CD8-positive, alpha-beta memory T cell (primary cell): ENCODE measurements around the gene PLXNB3. TPM values are rescaled to one million over a fixed set of nuclear protein-coding genes. Genes with fewer than 3 reads are reported as not detected.
"Not testable (repeated sequence)": the region's sequence is repeated elsewhere in the genome, so short reads cannot be mapped to it uniquely, and the experiment has no call there.

ENCODE experiments used
- CTCF ChIA-PET: fragments of 350-600 bp; sonication (Branson Sonifier 250); formaldehyde crosslinking; loops from one replicate; lab custom pipeline; 2021; ENCODE audit warnings: antibody characterized with exemption; lab: Charles Lee
- POLR2A ChIA-PET: fragments of 350-600 bp; sonication (Branson Sonifier 250); formaldehyde crosslinking; loops from one replicate; lab custom pipeline; 2021; ENCODE audit warnings: antibody characterized with exemption; lab: Charles Lee
- DNase-seq, 5 donors: peaks; one replicate each; pipeline versions ENCODE4 v3.0.0 to v3.0.0-alpha.2; 2020 to 2022; ENCODE audit warnings: mixed read lengths in 1 of 5
- H3K27ac ChIP-seq: one replicate; pipeline ENCODE4 v1.7.0; 2013; ENCODE audit warnings: low read depth, mild to moderate bottlenecking, low read length, moderate library complexity
- H3K27me3 ChIP-seq: 2 replicates; pipeline ENCODE4 v1.7.0; 2013; ENCODE audit warnings: low read length, mild to moderate bottlenecking; ENCODE audit not compliant: insufficient read depth, poor library complexity, severe bottlenecking
- H3K36me3 ChIP-seq: 2 replicates; pipeline ENCODE4 v1.7.0; 2013; ENCODE audit warnings: mild to moderate bottlenecking, low read length, moderate library complexity; ENCODE audit not compliant: insufficient read depth
- H3K4me1 ChIP-seq: 2 replicates; pipeline ENCODE4 v1.7.0; 2013; ENCODE audit warnings: mild to moderate bottlenecking, low read length, moderate library complexity; ENCODE audit not compliant: insufficient read depth
- H3K4me3 ChIP-seq: 2 replicates; pipeline ENCODE4 v1.7.0; 2013; ENCODE audit warnings: mild to moderate bottlenecking, low read length
- H3K9me3 ChIP-seq: 2 replicates; pipeline ENCODE4 v1.7.0; 2013; ENCODE audit warnings: mild to moderate bottlenecking, low read length
- H3K27ac Mint-ChIP-seq, 8 donors: one replicate each; pipeline ENCODE4 v1.8.0; 2020 to 2021; ENCODE audit warnings: mixed read lengths in 8 of 8, mild to moderate bottlenecking in 6 of 8, inconsistent platforms in 3 of 8, moderate library complexity in 3 of 8
- H3K27me3 Mint-ChIP-seq, 2 donors: one replicate each; pipeline ENCODE4 v1.8.0; 2020 to 2021; ENCODE audit warnings: mixed read lengths in 2 of 2, mild to moderate bottlenecking in 1 of 2, moderate library complexity in 1 of 2
- H3K36me3 Mint-ChIP-seq, 3 donors: one replicate each; pipeline ENCODE4 v1.8.0; 2020 to 2021; ENCODE audit warnings: mixed read lengths in 3 of 3, inconsistent platforms in 1 of 3, mild to moderate bottlenecking in 1 of 3
- H3K4me1 Mint-ChIP-seq, 3 donors: one replicate each; pipeline ENCODE4 v1.8.0; 2020 to 2021; ENCODE audit warnings: mixed read lengths in 3 of 3, inconsistent platforms in 1 of 3, mild to moderate bottlenecking in 1 of 3
- H3K4me3 Mint-ChIP-seq, 7 donors: one replicate each; pipeline ENCODE4 v1.8.0; 2020 to 2021; ENCODE audit warnings: mixed read lengths in 7 of 7, mild to moderate bottlenecking in 6 of 7, moderate library complexity in 4 of 7, inconsistent platforms in 2 of 7
- H3K9me3 Mint-ChIP-seq, 5 donors: one replicate each; pipeline ENCODE4 v1.8.0; 2020 to 2022; ENCODE audit warnings: mixed read lengths in 5 of 5, mild to moderate bottlenecking in 3 of 5, moderate library complexity in 2 of 5, inconsistent platforms in 1 of 5
- polyA plus RNA-seq: library from polyadenylated mRNA; unstranded; fragments of 300-500 nt; fragmentation: Illumina TruSeq; gene quantifications from one replicate; pipeline ENCODE4 v1.2.3, GENCODE V29; 2021
- total RNA-seq, 2 experiments: library from RNA; stranded (reverse); gene quantifications; one replicate each; pipeline ENCODE4 v1.2.3, GENCODE V29; 2021

PLXNB3 gene
- total and polyA plus RNA-seq, 3 experiments from 2014 or later = 0.51 to 0.57 TPM; not detected in 1

GRCh38 chrX:153728951-153729631 lies 35.0 kb upstream of the PLXNB3 start:
- H3K4me1 Mint-ChIP-seq = peaks cover 17 to 38% (median 18%) of the 10 kb centered on the region in 3 donors
- no peak for DNase-seq
- H3K27me3 Mint-ChIP-seq = peaks cover 0 to 1% of the 10 kb centered on the region in 2 donors
- ChIA-PET POLR2A (no interaction called here), CTCF (no interaction called here)
- peak overlapping the region in 3 of 8 donors; percentile 38 to 83 (median 60) for H3K27ac Mint-ChIP-seq
- no peaks in the 10 kb centered on the region for H3K9me3 Mint-ChIP-seq
- no peak overlapping the region for H3K4me3 ChIP-seq
- peak overlapping the region in 2 of 7 donors; percentile 22 to 29 for H3K4me3 Mint-ChIP-seq
- H3K27ac ChIP-seq = no peak overlapping the region
- H3K36me3 Mint-ChIP-seq = peaks cover 0 to 12% (median 2%) of the 10 kb centered on the region in 3 donors
- peaks cover 13% of the 10 kb centered on the region for H3K4me1 ChIP-seq
- H3K27me3 ChIP-seq = no peaks in the 10 kb centered on the region
- H3K9me3 ChIP-seq = no peaks in the 10 kb centered on the region
- no peaks in the 10 kb centered on the region for H3K36me3 ChIP-seq

DNA sequence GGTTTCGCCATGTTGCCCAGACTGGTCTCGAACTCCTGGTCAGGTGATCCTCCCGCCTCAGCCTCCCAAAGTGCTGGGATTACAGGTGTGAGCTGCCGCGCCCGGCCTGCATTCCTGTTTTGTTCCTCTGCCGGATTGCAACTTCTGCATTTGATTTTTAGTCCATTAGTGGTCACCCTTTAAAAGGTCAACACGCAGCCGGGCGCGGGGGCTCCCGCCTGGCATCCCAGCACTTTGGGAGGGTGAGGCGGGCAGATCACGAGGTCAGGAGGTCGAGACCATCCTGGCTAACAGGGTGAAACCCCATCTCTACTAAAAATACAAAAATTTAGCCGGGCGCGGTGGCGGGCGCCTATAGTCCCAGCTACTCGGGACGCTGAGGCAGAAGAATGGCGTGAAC lies 33.9 kb upstream of the PLXNB3 start:
- H3K27me3 ChIP-seq, H3K36me3 ChIP-seq, H3K4me3 Mint-ChIP-seq, DNase-seq, H3K27me3 Mint-ChIP-seq, H3K9me3 ChIP-seq, POLR2A ChIA-PET, H3K9me3 Mint-ChIP-seq, H3K27ac ChIP-seq, H3K4me3 ChIP-seq: not testable (repeated sequence)
- peaks cover 0 to 12% (median 2%) of the 10 kb centered on the region in 3 donors for H3K36me3 Mint-ChIP-seq
- H3K27ac Mint-ChIP-seq = peak overlapping the region in 1 of 8 donors; percentile 29
- peaks cover 20 to 42% (median 21%) of the 10 kb centered on the region in 3 donors for H3K4me1 Mint-ChIP-seq
- CTCF ChIA-PET = interaction anchor here (1.1 kb wide), 1 partner anchor 217 kb away, joined by 3 read pairs; no protein-coding TSS in a partner anchor
- peaks cover 13% of the 10 kb centered on the region for H3K4me1 ChIP-seq

DNA sequence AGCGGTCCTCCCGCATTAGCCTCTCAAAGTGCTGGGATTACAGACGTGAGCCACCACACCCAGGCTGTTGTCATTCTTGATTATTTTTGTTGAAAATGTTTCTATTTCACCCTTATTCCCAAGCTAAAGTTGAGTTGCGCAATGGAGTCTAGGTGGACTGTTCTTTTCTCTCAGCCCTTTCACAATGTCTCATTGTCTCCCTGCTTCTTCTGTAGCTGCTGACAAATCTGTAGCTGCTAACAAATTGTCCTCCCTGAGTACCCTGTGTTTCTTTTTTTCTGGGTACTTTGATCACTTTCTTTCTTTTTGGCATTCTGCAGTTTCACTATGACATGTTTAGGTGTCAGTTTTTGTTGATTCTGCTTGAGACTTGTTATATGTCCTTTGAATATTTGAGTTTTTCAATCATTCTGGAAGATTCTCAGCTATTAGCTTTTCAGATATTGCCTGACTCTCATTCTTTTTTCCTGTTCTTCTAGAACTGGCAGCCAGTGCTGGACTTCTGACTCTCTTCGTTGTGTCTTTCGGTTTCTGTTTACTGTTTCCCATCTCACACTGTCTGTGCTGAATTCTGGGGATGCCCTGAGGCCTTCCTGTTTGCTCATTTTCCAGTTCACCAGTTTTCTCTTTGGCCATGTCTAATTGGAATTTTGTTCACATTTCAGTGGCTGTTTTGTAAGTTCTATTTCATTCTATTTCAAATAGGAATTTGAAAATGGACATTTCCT lies 32.8 kb upstream of the PLXNB3 start:
- H3K27ac Mint-ChIP-seq = peak overlapping the region in 5 of 8 donors; percentile 37 to 76 (median 48)
- no peaks in the 10 kb centered on the region for H3K9me3 ChIP-seq
- no peaks in the 10 kb centered on the region for H3K36me3 ChIP-seq
- no peak overlapping the region for H3K27ac ChIP-seq
- peaks cover 13% of the 10 kb centered on the region for H3K4me1 ChIP-seq
- DNase-seq = no peak
- POLR2A ChIA-PET = no interaction called here
- no peaks in the 10 kb centered on the region for H3K27me3 ChIP-seq
- CTCF ChIA-PET = interaction anchor here (1.1 kb wide), 1 partner anchor 215 kb away, joined by 3 read pairs; no protein-coding TSS in a partner anchor
- peaks cover 2 to 15% (median 4%) of the 10 kb centered on the region in 3 donors for H3K36me3 Mint-ChIP-seq
- peak overlapping the region in 1 of 7 donors; percentile 1 for H3K4me3 Mint-ChIP-seq
- no peaks in the 10 kb centered on the region for H3K9me3 Mint-ChIP-seq
- peaks cover 25 to 40% (median 27%) of the 10 kb centered on the region in 3 donors for H3K4me1 Mint-ChIP-seq
- no peaks in the 10 kb centered on the region for H3K27me3 Mint-ChIP-seq
- H3K4me3 ChIP-seq = no peak overlapping the region

DNA sequence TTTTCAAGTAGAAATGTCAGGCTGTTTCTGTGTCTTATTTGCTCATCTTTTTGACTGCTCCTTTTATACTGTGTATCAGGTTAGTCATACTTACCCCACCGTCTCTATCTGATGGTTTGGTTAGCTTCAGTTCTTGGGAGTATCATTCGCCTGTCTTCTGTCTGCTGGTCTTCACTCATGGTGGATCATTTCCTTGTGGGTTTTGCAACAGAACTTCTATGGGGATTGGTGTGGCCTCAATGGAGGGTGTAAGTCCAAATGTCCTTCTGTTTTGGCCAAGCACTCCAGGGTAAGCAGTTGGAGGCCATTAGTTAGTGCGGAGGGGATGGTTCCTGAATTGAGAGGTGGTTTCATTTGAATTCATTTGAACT lies 32.2 kb upstream of the PLXNB3 start:
- no peak overlapping the region for H3K4me3 ChIP-seq
- H3K36me3 ChIP-seq = no peaks in the 10 kb centered on the region
- DNase-seq = no peak
- Mint-ChIP-seq H3K27me3 (no peaks in the 10 kb centered on the region), H3K36me3 (peaks cover 2 to 18% (median 4%) of the 10 kb centered on the region in 3 donors), H3K4me3 (no peak overlapping the region), H3K4me1 (peaks cover 23 to 36% (median 26%) of the 10 kb centered on the region in 3 donors), H3K27ac (peak overlapping the region in 3 of 8 donors; percentile 2 to 76 (median 66)), H3K9me3 (no peaks in the 10 kb centered on the region)
- H3K27ac ChIP-seq = no peak overlapping the region
- POLR2A ChIA-PET = no interaction called here
- H3K9me3 ChIP-seq = no peaks in the 10 kb centered on the region
- no peaks in the 10 kb centered on the region for H3K27me3 ChIP-seq
- CTCF ChIA-PET = no interaction called here
- H3K4me1 ChIP-seq = peaks cover 11% of the 10 kb centered on the region

- Histone ChIP-seq H3K4me1 (peaks cover 5% of the 10 kb centered on the region), H3K36me3 (no peaks in the 10 kb centered on the region), H3K4me3 (no peak overlapping the region), H3K9me3 (no peaks in the 10 kb centered on the region), H3K27me3 (no peaks in the 10 kb centered on the region), H3K27ac (no peak overlapping the region)
- Mint-ChIP-seq H3K27ac (no peak overlapping the region), H3K36me3 (peaks cover 2 to 18% (median 4%) of the 10 kb centered on the region in 3 donors), H3K9me3 (no peaks in the 10 kb centered on the region), H3K4me1 (peaks cover 19 to 30% (median 21%) of the 10 kb centered on the region in 3 donors), H3K27me3 (no peaks in the 10 kb centered on the region), H3K4me3 (peak overlapping the region in 1 of 7 donors; percentile 38)
- ChIA-PET CTCF (no interaction called here), POLR2A (interaction anchor here (0.6 kb wide), 1 partner anchor 8 kb away, joined by 4 read pairs; the partner anchor contains the start of gene BCAP31)
- DNase-seq = no peak
These were observed 31.6 kb upstream of the PLXNB3 start for GRCh38 chrX:153732401-153732800.

DNA sequence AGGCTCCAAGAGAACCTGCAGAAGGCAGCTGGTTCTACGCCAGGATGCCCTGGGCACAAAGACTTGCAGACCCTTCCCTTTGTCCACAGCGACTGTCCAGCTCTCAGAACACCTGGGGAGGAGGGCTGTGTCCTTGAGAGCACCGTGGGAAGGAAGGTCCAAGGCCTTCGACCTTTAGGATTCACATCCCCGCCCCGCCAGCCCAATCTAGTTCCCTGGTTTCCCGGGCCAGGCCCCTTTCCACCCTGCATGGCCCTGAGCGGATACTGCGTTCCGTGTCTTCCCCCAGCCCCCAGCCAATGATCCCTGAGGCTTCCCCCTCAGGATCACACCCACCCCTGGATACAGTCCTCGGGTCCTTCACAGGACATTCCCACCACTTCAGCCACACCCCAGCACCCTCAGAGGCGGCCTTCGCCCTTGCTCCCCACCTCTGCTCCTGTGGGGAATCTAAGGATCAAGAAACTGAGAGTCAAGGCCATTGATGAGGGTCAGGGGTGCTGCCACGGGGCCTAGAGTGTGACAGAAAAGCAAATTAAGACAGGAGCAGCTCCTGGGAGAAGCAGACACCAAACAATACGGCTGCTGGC lies 30.3 kb upstream of the PLXNB3 start:
- peaks cover 0 to 4% of the 10 kb centered on the region in 2 donors for H3K27me3 Mint-ChIP-seq
- DNase-seq = no peak
- peak overlapping the region in 1 of 7 donors; percentile 61 for H3K4me3 Mint-ChIP-seq
- Histone ChIP-seq H3K27me3 (no peaks in the 10 kb centered on the region), H3K27ac (no peak overlapping the region), H3K9me3 (no peaks in the 10 kb centered on the region), H3K4me1 (no peaks in the 10 kb centered on the region), H3K36me3 (no peaks in the 10 kb centered on the region), H3K4me3 (no peak overlapping the region)
- H3K27ac Mint-ChIP-seq = no peak overlapping the region
- H3K36me3 Mint-ChIP-seq = peaks cover 2 to 18% (median 4%) of the 10 kb centered on the region in 3 donors
- ChIA-PET CTCF (no interaction called here), POLR2A (no interaction called here)
- H3K4me1 Mint-ChIP-seq = peaks cover 15 to 22% (median 15%) of the 10 kb centered on the region in 3 donors
- no peaks in the 10 kb centered on the region for H3K9me3 Mint-ChIP-seq

DNA sequence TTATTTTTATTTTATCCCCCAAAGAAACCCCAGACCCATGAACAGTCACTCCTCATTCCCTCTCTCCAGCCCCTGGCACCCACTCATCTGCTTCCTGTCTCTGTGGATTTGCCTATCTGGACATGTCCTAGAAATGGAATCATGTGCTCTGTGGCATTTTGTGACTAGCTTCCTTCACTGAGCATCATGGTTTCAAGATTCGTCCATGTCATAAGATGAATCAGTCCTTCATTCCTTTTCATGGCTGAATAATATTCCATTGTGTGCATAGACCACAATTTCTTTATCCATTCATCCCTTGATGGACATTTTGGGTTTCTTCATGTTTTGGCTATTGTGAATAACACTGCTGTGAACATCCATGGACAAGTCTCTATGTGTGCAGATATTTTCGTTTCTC lies 29.2 kb upstream of the PLXNB3 start:
- H3K9me3 Mint-ChIP-seq = no peaks in the 10 kb centered on the region
- ChIA-PET CTCF (interaction anchor here (1.5 kb wide), 1 partner anchor 9 kb away, joined by 3 read pairs; no protein-coding TSS in a partner anchor), POLR2A (no interaction called here)
- no peak overlapping the region for H3K4me3 Mint-ChIP-seq
- peak overlapping the region in 5 of 8 donors; percentile 8 to 77 (median 43) for H3K27ac Mint-ChIP-seq
- no peak for DNase-seq
- peaks cover 0 to 6% of the 10 kb centered on the region in 2 donors for H3K27me3 Mint-ChIP-seq
- no peaks in the 10 kb centered on the region for H3K27me3 ChIP-seq
- H3K9me3 ChIP-seq = no peaks in the 10 kb centered on the region
- H3K4me1 Mint-ChIP-seq = peaks cover 15 to 24% (median 17%) of the 10 kb centered on the region in 3 donors
- peaks cover 2 to 15% (median 4%) of the 10 kb centered on the region in 3 donors for H3K36me3 Mint-ChIP-seq
- H3K4me1 ChIP-seq = peaks cover 7% of the 10 kb centered on the region
- no peaks in the 10 kb centered on the region for H3K36me3 ChIP-seq
- no peak overlapping the region for H3K27ac ChIP-seq
- H3K4me3 ChIP-seq = no peak overlapping the region
